Measurements from ENCODE around the gene NFKBIE. TPM values are rescaled to one million over a fixed set of nuclear protein-coding genes. Genes with fewer than 3 reads are reported as not detected.

The NFKBIE gene
- total and polyA plus RNA-seq, 8 donors, result 0.89 to 23.5 (median 10.3) TPM; not detected in 2

DNA sequence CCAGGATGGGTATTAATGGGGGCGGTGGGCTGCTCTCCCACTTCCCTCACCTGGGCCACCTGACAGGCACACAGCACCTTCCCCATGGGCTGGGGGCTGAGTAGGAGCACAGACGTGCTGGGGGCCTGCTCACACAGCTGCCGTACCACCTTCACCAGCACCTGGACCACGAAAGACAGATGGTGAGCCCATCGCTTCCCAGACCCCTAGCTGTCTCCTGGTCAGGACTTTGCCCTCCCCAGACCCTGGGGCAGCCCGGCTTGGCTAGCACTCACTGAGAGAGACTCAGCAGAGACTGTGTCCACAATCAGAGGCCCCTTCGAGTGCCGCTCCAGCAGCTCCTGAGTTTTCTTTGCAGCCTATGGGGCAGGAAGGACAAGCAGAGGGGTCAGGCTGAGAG, 35.8 kb upstream of the NFKBIE start:
- peaks cover 0 to 26% (median 21%) of the 10 kb centered on the region in 3 donors for H3K27me3 ChIP-seq
- peaks cover 52 to 66% (median 62%) of the 10 kb centered on the region in 4 donors for H3K36me3 ChIP-seq

GRCh38 chr6:44300292-44300823, 35.0 kb upstream of the NFKBIE start:
- no peak for DNase-seq

More for the DNA sequence above, 35.8 kb upstream of the NFKBIE start:
- TF ChIP-seq, protein P1, sequence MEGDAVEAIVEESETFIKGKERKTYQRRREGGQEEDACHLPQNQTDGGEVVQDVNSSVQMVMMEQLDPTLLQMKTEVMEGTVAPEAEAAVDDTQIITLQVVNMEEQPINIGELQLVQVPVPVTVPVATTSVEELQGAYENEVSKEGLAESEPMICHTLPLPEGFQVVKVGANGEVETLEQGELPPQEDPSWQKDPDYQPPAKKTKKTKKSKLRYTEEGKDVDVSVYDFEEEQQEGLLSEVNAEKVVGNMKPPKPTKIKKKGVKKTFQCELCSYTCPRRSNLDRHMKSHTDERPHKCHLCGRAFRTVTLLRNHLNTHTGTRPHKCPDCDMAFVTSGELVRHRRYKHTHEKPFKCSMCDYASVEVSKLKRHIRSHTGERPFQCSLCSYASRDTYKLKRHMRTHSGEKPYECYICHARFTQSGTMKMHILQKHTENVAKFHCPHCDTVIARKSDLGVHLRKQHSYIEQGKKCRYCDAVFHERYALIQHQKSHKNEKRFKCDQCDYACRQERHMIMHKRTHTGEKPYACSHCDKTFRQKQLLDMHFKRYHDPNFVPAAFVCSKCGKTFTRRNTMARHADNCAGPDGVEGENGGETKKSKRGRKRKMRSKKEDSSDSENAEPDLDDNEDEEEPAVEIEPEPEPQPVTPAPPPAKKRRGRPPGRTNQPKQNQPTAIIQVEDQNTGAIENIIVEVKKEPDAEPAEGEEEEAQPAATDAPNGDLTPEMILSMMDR (IDR thresholded peaks at IDR 0.05), result no peak
- TF ChIP-seq POLR2AphosphoS5 (IDR thresholded peaks at IDR 0.05) (no peak), POLR2A (IDR thresholded peaks at IDR 0.05) (no peak), EP300 (IDR thresholded peaks at IDR 0.05) (no peak)
- intact Hi-C loops (cut with DNase I; ENCODE audit: low total_unique reads), result no loop called here
- 89 to 94% (median 90%) methylated on average over 4 to 8 of the region's 8 CpGs for WGBS, 5 donors
- Histone ChIP-seq H3K27ac (no peak overlapping the region), H3K4me3 (no peak overlapping the region), H3K9me3 (no peaks in the 10 kb centered on the region), H3K4me1 (peaks cover 14 to 18% (median 17%) of the 10 kb centered on the region in 4 donors)
- no peak for DNase-seq

DNA sequence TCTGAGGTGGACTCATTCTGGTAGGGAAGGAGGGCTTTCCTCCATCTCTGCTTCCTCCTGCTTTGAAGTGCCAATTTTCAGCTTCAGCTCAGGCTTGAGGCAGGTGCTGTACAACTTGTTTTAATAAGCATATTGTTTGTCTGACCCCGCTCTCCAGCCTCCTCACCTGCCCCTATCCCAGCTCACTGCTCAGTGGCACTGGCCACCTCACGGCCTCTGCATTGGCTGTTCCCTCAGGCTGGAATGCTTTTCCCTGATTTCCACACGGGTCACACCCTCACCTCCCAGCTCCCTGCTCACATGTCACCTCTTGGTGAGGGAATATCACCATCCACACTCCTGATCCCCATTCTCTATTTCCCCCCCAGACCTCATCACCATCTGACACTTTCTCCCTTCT, 33.5 kb upstream of the NFKBIE start:
- 79 to 84% (median 80%) methylated on average over 3 of the region's 3 CpGs for WGBS, 5 donors
- intact Hi-C loops (cut with DNase I; ENCODE audit: low total_unique reads), result no loop called here
- H3K27ac ChIP-seq, result no peak overlapping the region
- DNase-seq, result no peak
- no peak overlapping the region for H3K4me3 ChIP-seq
- H3K36me3 ChIP-seq, result peaks cover 38 to 43% (median 40%) of the 10 kb centered on the region in 4 donors
- H3K27me3 ChIP-seq, result peaks cover 7 to 48% (median 39%) of the 10 kb centered on the region in 3 donors
- no peak for TF ChIP-seq EP300 (IDR thresholded peaks at IDR 0.05)
- TF ChIP-seq POLR2A (IDR thresholded peaks at IDR 0.05), result no peak
- TF ChIP-seq, protein P1 (IDR thresholded peaks at IDR 0.05), result no peak
- TF ChIP-seq POLR2AphosphoS5 (IDR thresholded peaks at IDR 0.05), result no peak
- no peaks in the 10 kb centered on the region for H3K9me3 ChIP-seq
- peaks cover 14 to 18% (median 17%) of the 10 kb centered on the region in 4 donors for H3K4me1 ChIP-seq

More at GRCh38 chr6:44300292-44300823, 35.0 kb upstream of the NFKBIE start:
- intact Hi-C loops (cut with DNase I; ENCODE audit: low total_unique reads), result no loop called here
- peaks cover 3 to 34% (median 27%) of the 10 kb centered on the region in 3 donors for H3K27me3 ChIP-seq
- H3K4me1 ChIP-seq, result peaks cover 14 to 18% (median 17%) of the 10 kb centered on the region in 4 donors
- H3K27ac ChIP-seq, result no peak overlapping the region
- TF ChIP-seq EP300 (IDR thresholded peaks at IDR 0.05) (no peak), POLR2AphosphoS5 (IDR thresholded peaks at IDR 0.05) (no peak), POLR2A (IDR thresholded peaks at IDR 0.05) (no peak)
- TF ChIP-seq, protein P1 (IDR thresholded peaks at IDR 0.05), result no peak
- H3K4me3 ChIP-seq, result no peak overlapping the region
- H3K9me3 ChIP-seq, result no peaks in the 10 kb centered on the region
- H3K36me3 ChIP-seq, result peaks cover 51 to 58% (median 54%) of the 10 kb centered on the region in 4 donors
- WGBS, 5 donors, result 83 to 88% (median 86%) methylated on average over 7 of the region's 7 CpGs

DNA sequence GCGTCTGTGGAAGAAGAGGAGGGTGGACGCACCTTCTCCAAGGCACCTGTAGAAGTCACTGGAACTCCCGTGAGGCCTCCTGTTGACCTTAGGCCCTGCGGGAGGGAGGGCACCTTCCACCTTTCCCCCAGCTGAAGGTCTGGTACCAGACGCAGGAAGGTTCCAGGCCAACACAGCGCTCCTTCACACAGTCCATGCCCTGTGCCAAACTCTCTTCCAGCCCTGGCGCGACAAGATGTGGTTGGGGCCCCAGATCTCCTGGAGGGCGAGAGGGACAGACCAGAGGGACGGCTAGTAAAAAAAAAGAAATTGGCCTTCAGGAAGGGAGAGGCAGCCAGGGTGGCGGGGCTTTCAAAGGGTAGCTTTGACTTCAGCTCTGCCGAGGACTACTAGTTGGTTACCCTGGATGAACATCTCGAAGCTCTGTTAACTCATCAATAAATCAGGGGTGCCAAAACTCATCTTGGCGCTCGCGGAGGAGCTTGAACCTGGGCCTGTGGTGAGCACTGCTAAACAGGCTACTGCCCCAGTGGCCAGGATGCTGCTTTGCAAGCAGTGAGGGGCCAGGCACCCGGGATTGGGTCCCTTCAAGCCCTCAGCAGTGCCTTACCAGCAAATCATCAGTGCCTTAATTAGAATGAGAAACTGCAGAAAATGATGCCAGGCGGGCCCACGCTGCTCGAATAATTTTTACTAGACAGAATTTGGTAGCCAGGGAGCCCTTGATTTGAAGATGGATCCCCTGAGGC, 32.9 kb upstream of the NFKBIE start:
- intact Hi-C loops (cut with DNase I; ENCODE audit: low total_unique reads), result no loop called here
- DNase-seq, result peak in 1 of 2 donors; percentile 37
- Histone ChIP-seq H3K27me3 (peaks cover 7 to 55% (median 42%) of the 10 kb centered on the region in 3 donors), H3K9me3 (no peaks in the 10 kb centered on the region), H3K4me3 (peak overlapping the region in 3 of 4 donors; percentile 41 to 59 (median 54)), H3K4me1 (peaks cover 14 to 18% (median 17%) of the 10 kb centered on the region in 4 donors), H3K36me3 (peaks cover 31 to 37% (median 33%) of the 10 kb centered on the region in 4 donors), H3K27ac (no peak overlapping the region)
- TF ChIP-seq POLR2A (IDR thresholded peaks at IDR 0.05), result no peak
- TF ChIP-seq, protein P1 (IDR thresholded peaks at IDR 0.05), result no peak
- TF ChIP-seq POLR2AphosphoS5 (IDR thresholded peaks at IDR 0.05), result no peak
- TF ChIP-seq EP300 (IDR thresholded peaks at IDR 0.05), result no peak
- WGBS, 5 donors, result 32 to 40% (median 37%) methylated on average over 16 to 20 of the region's 20 CpGs
